IMR-90 (cell line): ENCODE measurements around the gene SMAD2. TPM values are rescaled to one million over a fixed set of nuclear protein-coding genes. Genes with fewer than 3 reads are reported as not detected.

Experiments
- ATAC-seq: fragments of 200-7000 bp; cut with Tn5 transposase; 2 replicates; pipeline ENCODE4 v1.9.1; 2020; ENCODE audit warnings: low read depth, mild to moderate bottlenecking, moderate library complexity
- BruUV-seq: library from RNA; stranded (reverse); fragments of 400-500 nt; replicated peaks from 2 replicates; lab custom pipeline; 2021; lab: Mats Ljungman, UMichigan
- CTCF ChIA-PET: fragments of 300-600 bp; formaldehyde crosslinking; extraction: SDS; loops from one replicate; lab custom pipeline; 2021; ENCODE audit warnings: antibody characterized with exemption; lab: Yijun Ruan, JAX
- POLR2A ChIA-PET: fragments of 300-600 bp; sonication (Branson Sonifier 250); formaldehyde crosslinking; loops from one replicate; lab custom pipeline; 2022; ENCODE audit warnings: antibody characterized with exemption; ENCODE audit not compliant: unreplicated experiment; lab: Charles Lee
- DNase-seq: peaks from one replicate; pipeline ENCODE4 v3.0.0; 2013
- H2AFZ ChIP-seq: replicated peaks from 2 replicates; pipeline ENCODE3; 2013; ENCODE audit warnings: low read length, mild to moderate bottlenecking; ENCODE audit not compliant: poor library complexity
- H2AK5ac ChIP-seq: 2 replicates; pipeline ENCODE4 v1.6.1; 2013; ENCODE audit warnings: low read depth, low read length, inconsistent platforms
- H2AK9ac ChIP-seq: replicated peaks from 2 replicates; pipeline ENCODE3; 2013; ENCODE audit warnings: mild to moderate bottlenecking, low read depth, low read length, moderate library complexity; ENCODE audit not compliant: poor library complexity
- H2BK120ac ChIP-seq: 2 replicates; pipeline ENCODE4 v1.6.1; 2013; ENCODE audit warnings: low read depth, low read length, inconsistent platforms
- H2BK15ac ChIP-seq: 3 replicates; pipeline ENCODE4 v1.6.1; 2013; ENCODE audit warnings: low read depth, low read length, inconsistent platforms
- H2BK20ac ChIP-seq: 2 replicates; pipeline ENCODE4 v1.6.1; 2013; ENCODE audit warnings: low read depth, mild to moderate bottlenecking, inconsistent platforms, low read length, moderate library complexity
- H2BK5ac ChIP-seq: 2 replicates; pipeline ENCODE4 v1.6.1; 2013; ENCODE audit warnings: mild to moderate bottlenecking, low read depth, low read length, inconsistent platforms; ENCODE audit not compliant: poor library complexity, severe bottlenecking
- H3K14ac ChIP-seq: replicated peaks from 2 replicates; pipeline ENCODE4 v1.6.1; 2013; ENCODE audit warnings: low read depth, low read length, inconsistent platforms
- H3K18ac ChIP-seq: 2 replicates; pipeline ENCODE4 v1.6.1; 2013; ENCODE audit warnings: low read depth, low read length, control low read depth
- H3K23ac ChIP-seq: 2 replicates; pipeline ENCODE4 v1.6.1; 2013; ENCODE audit warnings: low read depth, low read length, inconsistent platforms
- H3K27ac ChIP-seq: 2 replicates; pipeline ENCODE4 v1.5.1; 2013; ENCODE audit warnings: mild to moderate bottlenecking, control low read depth, low read length; ENCODE audit not compliant: insufficient read depth
- H3K27me3 ChIP-seq: 2 replicates; pipeline ENCODE4 v1.6.1; 2013; ENCODE audit warnings: low read length; ENCODE audit not compliant: control insufficient read depth, insufficient read depth
- H3K36me3 ChIP-seq: 2 replicates; pipeline ENCODE4 v1.6.1; 2013; ENCODE audit warnings: low read length, mixed read lengths; ENCODE audit not compliant: control insufficient read depth, insufficient read depth
- H3K4ac ChIP-seq: 2 replicates; pipeline ENCODE4 v1.6.1; 2013; ENCODE audit warnings: low read depth, low read length, inconsistent platforms
- H3K4me1 ChIP-seq: 2 replicates; pipeline ENCODE4 v1.6.1; 2013; ENCODE audit warnings: low read length, mixed read lengths; ENCODE audit not compliant: control insufficient read depth, insufficient read depth
- H3K4me2 ChIP-seq: 2 replicates; pipeline ENCODE4 v1.6.1; 2013; ENCODE audit warnings: low read depth, mild to moderate bottlenecking, control low read depth, low read length, moderate library complexity
- H3K4me3 ChIP-seq: 2 replicates; pipeline ENCODE4 v1.5.1; 2013; ENCODE audit warnings: low read depth, mild to moderate bottlenecking, control low read depth, low read length, moderate library complexity; ENCODE audit not compliant: insufficient read depth
- H3K56ac ChIP-seq: 2 replicates; pipeline ENCODE4 v1.6.1; 2013; ENCODE audit warnings: low read length, inconsistent platforms; ENCODE audit not compliant: insufficient read depth; ENCODE audit errors: extremely low read depth
- H3K79me1 ChIP-seq, 2 experiments: 2 replicates each; pipeline ENCODE4 v1.6.1; 2013; ENCODE audit warnings: low read length in 2 of 2, inconsistent platforms in 1 of 2, low read depth in 1 of 2
- H3K9ac ChIP-seq: 2 replicates; pipeline ENCODE4 v1.6.1; 2013; ENCODE audit warnings: low read depth, low read length, control low read depth
- H3K9me1 ChIP-seq: 2 replicates; pipeline ENCODE4 v1.6.1; 2013; ENCODE audit warnings: low read length, inconsistent platforms; ENCODE audit not compliant: insufficient read depth
- H3K9me3 ChIP-seq: 2 replicates; pipeline ENCODE4 v1.6.1; 2013; ENCODE audit warnings: low read length; ENCODE audit not compliant: control insufficient read depth, insufficient read depth
- H4K20me1 ChIP-seq: 2 replicates; pipeline ENCODE4 v1.6.1; 2013; ENCODE audit warnings: low read length, inconsistent platforms; ENCODE audit not compliant: insufficient read depth
- H4K5ac ChIP-seq: 2 replicates; pipeline ENCODE4 v1.6.1; 2013; ENCODE audit warnings: mild to moderate bottlenecking, low read depth, low read length, control low read depth
- H4K8ac ChIP-seq, 2 experiments: 2 replicates each; pipeline ENCODE4 v1.6.1; 2013; ENCODE audit warnings: low read depth in 2 of 2, low read length in 2 of 2, control low read depth in 1 of 2, inconsistent platforms in 1 of 2
- H4K91ac ChIP-seq: 2 replicates; pipeline ENCODE4 v1.6.1; 2013; ENCODE audit warnings: low read depth, low read length, inconsistent platforms; ENCODE audit not compliant: insufficient read depth
- BHLHE40 ChIP-seq: fragments of 150-350 bp; IDR thresholded peaks from 2 replicates; pipeline ENCODE4 v1.6.1; 2016; ENCODE audit warnings: mild to moderate bottlenecking, low read depth, low read length
- CEBPB ChIP-seq: IDR thresholded peaks from 2 replicates; pipeline ENCODE4 v1.6.1; 2012; ENCODE audit warnings: low read depth, low read length, improper control_type of control experiment
- CHD1 ChIP-seq: IDR thresholded peaks from 2 replicates; pipeline ENCODE4 v1.6.1; 2012; ENCODE audit warnings: low read depth, low read length, improper control_type of control experiment
- FOS ChIP-seq: fragments of 150-350 bp; IDR thresholded peaks from 2 replicates; pipeline ENCODE4 v1.6.1; 2016; ENCODE audit warnings: low read depth, low read length
- MAFK ChIP-seq: IDR thresholded peaks from 2 replicates; pipeline ENCODE4 v1.6.1; 2012; ENCODE audit warnings: low read depth, low read length, improper control_type of control experiment
- MAZ ChIP-seq: IDR thresholded peaks from 2 replicates; pipeline ENCODE4 v1.6.1; 2012; ENCODE audit warnings: low read depth, mild to moderate bottlenecking, low read length, improper control_type of control experiment, moderate library complexity, borderline replicate concordance
- MXI1 ChIP-seq: IDR thresholded peaks from 2 replicates; pipeline ENCODE4 v1.6.1; 2012; ENCODE audit warnings: low read depth, mild to moderate bottlenecking, low read length, moderate library complexity, borderline replicate concordance
- NFE2L2 ChIP-seq: fragments of 150-350 bp; IDR thresholded peaks from 2 replicates; pipeline ENCODE4 v1.6.1; 2016; ENCODE audit warnings: low read depth, mild to moderate bottlenecking, low read length
- POLR2A ChIP-seq: IDR thresholded peaks from 2 replicates; pipeline ENCODE4 v1.6.1; 2012; ENCODE audit warnings: mild to moderate bottlenecking, low read depth, low read length
- RAD21 ChIP-seq: IDR thresholded peaks from 2 replicates; pipeline ENCODE4 v1.6.1; 2012; ENCODE audit warnings: low read length, improper control_type of control experiment
- RCOR1 ChIP-seq: IDR thresholded peaks from 2 replicates; pipeline ENCODE4 v1.6.1; 2012; ENCODE audit warnings: mild to moderate bottlenecking, low read length, improper control_type of control experiment; ENCODE audit not compliant: insufficient replicate concordance
- RFX5 ChIP-seq: IDR thresholded peaks from 2 replicates; pipeline ENCODE4 v1.8.0; 2012; ENCODE audit warnings: low read depth, mild to moderate bottlenecking, low read length, moderate library complexity
- SMC3 ChIP-seq: fragments of 150-350 bp; IDR thresholded peaks from 2 replicates; pipeline ENCODE4 v1.6.1; 2016; ENCODE audit warnings: low read depth, mild to moderate bottlenecking, antibody characterized with exemption, low read length, moderate library complexity
- WGBS, 2 experiments: methylation state at CpG; one replicate each; pipeline versions ENCODE4 v1.1.5 to v1.1.7; 2013; ENCODE audit warnings: missing lambda C conversion rate in 2 of 2; ENCODE audit not compliant: insufficient read length in 1 of 2; ENCODE audit errors: extremely low coverage in 2 of 2; 5-methylcytosine and 5-hydroxymethylcytosine counted together
- dilution Hi-C: fragments of 300-500 bp; cut with HindIII; formaldehyde crosslinking; loops from one replicate; pipeline ENCODE4 v1.14.3; 2018; ENCODE audit warnings: low sequenced_read_pairs; ENCODE audit not compliant: unreplicated experiment
- in situ Hi-C: fragments of 300-500 bp; cut with MboI; formaldehyde crosslinking; loops from 3 replicates; pipeline ENCODE4 v1.14.3; 2019; ENCODE audit warnings: low sequenced_read_pairs, inconsistent platforms, mixed read lengths
- intact Hi-C: fragments of 100-400 bp; cut with micrococcal nuclease; formaldehyde crosslinking; loops from 2 replicates; pipeline ENCODE4 v1.10.0; 2022
- polyA plus RNA-seq, 3 experiments: library from polyadenylated mRNA; depleted of rRNA; stranded (reverse); fragments of >200 nt; gene quantifications; 2 replicates each; pipeline ENCODE4 v1.2.3, GENCODE V29; 2012; ENCODE audit warnings: low replicate concordance in 1 of 3
- total RNA-seq: library from RNA; depleted of rRNA; stranded (reverse); fragments of >200 nt; gene quantifications from 2 replicates; pipeline ENCODE4 v1.2.3, GENCODE V29; 2012
- TF ChIP-seq, protein P1 (sequence below): fragments of 150-350 bp; IDR thresholded peaks from 2 replicates; pipeline ENCODE4 v1.6.1; 2017; ENCODE audit warnings: mild to moderate bottlenecking, antibody characterized with exemption, low read length, low read depth
- TF ChIP-seq, protein P2 (sequence below): conservative IDR thresholded peaks from 2 replicates; pipeline ENCODE4 v1.5.1; 2012; ENCODE audit warnings: mild to moderate bottlenecking, low read depth, low read length, improper control_type of control experiment
- TF ChIP-seq, protein P3 (sequence below): fragments of 150-350 bp; IDR thresholded peaks from 2 replicates; pipeline ENCODE4 v1.6.1; 2016; ENCODE audit warnings: low read depth, mild to moderate bottlenecking, low read length, moderate library complexity, borderline replicate concordance

SMAD2 gene
- total and polyA plus RNA-seq, 2 of the 4 experiments (the other 2 are of a cell fraction): 41.7 to 171 TPM

DNA sequence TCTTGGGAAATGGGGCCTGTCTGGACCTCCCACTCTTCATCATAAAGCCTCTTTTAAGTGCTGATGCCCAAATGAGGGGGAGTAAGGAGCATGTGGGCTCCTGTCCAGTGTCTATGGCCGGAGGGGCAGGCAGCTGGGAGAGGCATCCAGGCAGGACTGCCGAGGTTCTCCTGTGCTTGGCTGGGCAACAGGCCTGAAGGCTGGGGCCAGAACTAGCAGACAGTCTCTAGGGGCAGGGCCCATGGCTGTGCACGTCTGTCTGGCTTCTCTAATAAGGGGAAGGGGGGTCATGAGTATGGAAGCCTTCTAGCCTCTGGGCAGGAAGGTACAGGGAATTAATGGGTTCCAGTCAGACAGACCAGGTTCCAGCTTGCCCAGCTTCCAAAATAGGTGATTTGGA lies 128.6 kb downstream of the SMAD2 start:
- Histone ChIP-seq H2BK120ac (no peak overlapping the region), H4K91ac (no peak overlapping the region), H3K4ac (no peak overlapping the region), H3K23ac (no peak overlapping the region), H3K14ac (no peak overlapping the region), H3K18ac (no peak overlapping the region), H2AK5ac (no peak overlapping the region), H2BK15ac (no peak overlapping the region), H3K4me3 (no peak overlapping the region), H2BK5ac (no peak overlapping the region), H3K9ac (no peak overlapping the region), H2AFZ (no peak overlapping the region), H3K36me3 (no peaks in the 10 kb centered on the region), H4K20me1 (no peaks in the 10 kb centered on the region), H3K27ac (no peak overlapping the region), H3K4me1 (no peaks in the 10 kb centered on the region), H3K79me1 (no peaks in the 10 kb centered on the region), H3K4me2 (no peak overlapping the region), H4K5ac (no peak overlapping the region), H2AK9ac (no peak overlapping the region), H3K56ac (no peak overlapping the region), H4K8ac (no peak overlapping the region), H2BK20ac (no peak overlapping the region), H3K9me3 (no peaks in the 10 kb centered on the region), H3K27me3 (peaks cover 18% of the 10 kb centered on the region), H3K9me1 (no peaks in the 10 kb centered on the region)
- no peak for ATAC-seq
- no peak for DNase-seq
- no CpG with 5 or more reads among the region's 3 CpGs for WGBS, 2 experiments
- TF ChIP-seq MAFK (no peak), MAZ (no peak), MXI1 (no peak), RAD21 (no peak), RCOR1 (no peak), NFE2L2 (no peak), RFX5 (no peak), SMC3 (no peak), BHLHE40 (no peak), CEBPB (no peak), FOS (no peak), CHD1 (no peak), POLR2A (no peak)
- TF ChIP-seq, protein P1, sequence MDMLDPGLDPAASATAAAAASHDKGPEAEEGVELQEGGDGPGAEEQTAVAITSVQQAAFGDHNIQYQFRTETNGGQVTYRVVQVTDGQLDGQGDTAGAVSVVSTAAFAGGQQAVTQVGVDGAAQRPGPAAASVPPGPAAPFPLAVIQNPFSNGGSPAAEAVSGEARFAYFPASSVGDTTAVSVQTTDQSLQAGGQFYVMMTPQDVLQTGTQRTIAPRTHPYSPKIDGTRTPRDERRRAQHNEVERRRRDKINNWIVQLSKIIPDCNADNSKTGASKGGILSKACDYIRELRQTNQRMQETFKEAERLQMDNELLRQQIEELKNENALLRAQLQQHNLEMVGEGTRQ: no peak
- TF ChIP-seq, protein P2, sequence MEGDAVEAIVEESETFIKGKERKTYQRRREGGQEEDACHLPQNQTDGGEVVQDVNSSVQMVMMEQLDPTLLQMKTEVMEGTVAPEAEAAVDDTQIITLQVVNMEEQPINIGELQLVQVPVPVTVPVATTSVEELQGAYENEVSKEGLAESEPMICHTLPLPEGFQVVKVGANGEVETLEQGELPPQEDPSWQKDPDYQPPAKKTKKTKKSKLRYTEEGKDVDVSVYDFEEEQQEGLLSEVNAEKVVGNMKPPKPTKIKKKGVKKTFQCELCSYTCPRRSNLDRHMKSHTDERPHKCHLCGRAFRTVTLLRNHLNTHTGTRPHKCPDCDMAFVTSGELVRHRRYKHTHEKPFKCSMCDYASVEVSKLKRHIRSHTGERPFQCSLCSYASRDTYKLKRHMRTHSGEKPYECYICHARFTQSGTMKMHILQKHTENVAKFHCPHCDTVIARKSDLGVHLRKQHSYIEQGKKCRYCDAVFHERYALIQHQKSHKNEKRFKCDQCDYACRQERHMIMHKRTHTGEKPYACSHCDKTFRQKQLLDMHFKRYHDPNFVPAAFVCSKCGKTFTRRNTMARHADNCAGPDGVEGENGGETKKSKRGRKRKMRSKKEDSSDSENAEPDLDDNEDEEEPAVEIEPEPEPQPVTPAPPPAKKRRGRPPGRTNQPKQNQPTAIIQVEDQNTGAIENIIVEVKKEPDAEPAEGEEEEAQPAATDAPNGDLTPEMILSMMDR: no peak
- TF ChIP-seq, protein P3, sequence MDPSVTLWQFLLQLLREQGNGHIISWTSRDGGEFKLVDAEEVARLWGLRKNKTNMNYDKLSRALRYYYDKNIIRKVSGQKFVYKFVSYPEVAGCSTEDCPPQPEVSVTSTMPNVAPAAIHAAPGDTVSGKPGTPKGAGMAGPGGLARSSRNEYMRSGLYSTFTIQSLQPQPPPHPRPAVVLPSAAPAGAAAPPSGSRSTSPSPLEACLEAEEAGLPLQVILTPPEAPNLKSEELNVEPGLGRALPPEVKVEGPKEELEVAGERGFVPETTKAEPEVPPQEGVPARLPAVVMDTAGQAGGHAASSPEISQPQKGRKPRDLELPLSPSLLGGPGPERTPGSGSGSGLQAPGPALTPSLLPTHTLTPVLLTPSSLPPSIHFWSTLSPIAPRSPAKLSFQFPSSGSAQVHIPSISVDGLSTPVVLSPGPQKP: no peak
- POLR2A ChIA-PET: no interaction called here
- BruUV-seq: no TSS peak
- CTCF ChIA-PET: no interaction called here
- in situ Hi-C loops (no loop called here), intact Hi-C loops (no loop called here), dilution Hi-C loops (no loop called here)
